ENCODE data around the gene BACH2. TPM values are rescaled to one million over a fixed set of nuclear protein-coding genes. Genes with fewer than 3 reads are reported as not detected.

BACH2 gene
- polyA plus RNA-seq, 2 of the 4 experiments (the other 2 are of a cell fraction) = 0.01 to 0.36 TPM

GRCh38 chr6:89978749-89979145 lies 317.9 kb downstream of the BACH2 start:
- CTCF ChIA-PET = interaction anchor here (3.2 kb wide), 1 partner anchor 500 kb away, joined by 10 read pairs; no protein-coding TSS in a partner anchor
- H3K9me3 ChIP-seq = no peaks in the 10 kb centered on the region
- no peak for DNase-seq (ENCODE audit: low read depth in 1 of 2, low spot score in 1 of 2)
- no peak overlapping the region for H3K4me2 ChIP-seq
- no peak for TF ChIP-seq HES2 (IDR thresholded peaks at IDR 0.05)
- 48% methylated on average over 5 of the region's 5 CpGs for WGBS (ENCODE audit: missing lambda C conversion rate)
- POLR2A ChIA-PET = no interaction called here
- no peak overlapping the region for H3K4me3 ChIP-seq
- FAIRE-seq = no peak
- no peaks in the 10 kb centered on the region for H3K4me1 ChIP-seq
- ATAC-seq = no peak
- H3K27ac ChIP-seq = no peak overlapping the region

- POLR2A ChIA-PET = no interaction called here
- WGBS (ENCODE audit: missing lambda C conversion rate) = 68% methylated on average over 8 of the region's 8 CpGs
- H3K4me3 ChIP-seq = no peak overlapping the region
- DNase-seq (ENCODE audit: low read depth in 1 of 2, low spot score in 1 of 2) (no peak), FAIRE-seq (no peak), ATAC-seq (no peak)
- no peaks in the 10 kb centered on the region for H3K4me1 ChIP-seq
- CTCF ChIA-PET = interaction anchor here (3.2 kb wide), 1 partner anchor 501 kb away, joined by 10 read pairs; no protein-coding TSS in a partner anchor
- no peaks in the 10 kb centered on the region for H3K9me3 ChIP-seq
- H3K27ac ChIP-seq = no peak overlapping the region
- TF ChIP-seq JUN (IDR thresholded peaks at IDR 0.05) (no peak), HMGXB4 (CRISPR knock-in tag; IDR thresholded peaks at IDR 0.05; ENCODE audit: borderline replicate concordance) (no peak), RAD21 (conservative IDR thresholded peaks at IDR 0.05 in 1 of 2, IDR thresholded peaks at IDR 0.05 in 1 of 2) (no peak), POLR2A (IDR thresholded peaks at IDR 0.05; ENCODE audit: low read length) (no peak), MAFK (IDR thresholded peaks at IDR 0.05; ENCODE audit: partially characterized antibody) (no peak), CTCF (IDR thresholded peaks at IDR 0.05) (no peak), CHD2 (IDR thresholded peaks at IDR 0.05; ENCODE audit: low read length, partially characterized antibody) (no peak), NPAS2 (CRISPR knock-in tag; IDR thresholded peaks at IDR 0.05; ENCODE audit: borderline replicate concordance) (no peak), HOXA7 (CRISPR knock-in tag; IDR thresholded peaks at IDR 0.05) (no peak), RFX5 (IDR thresholded peaks at IDR 0.05) (no peak), SREBF2 (IDR thresholded peaks at IDR 0.05) (no peak), KDM1A (IDR thresholded peaks at IDR 0.05; ENCODE audit: low read depth) (no peak), MYC (IDR thresholded peaks at IDR 0.05; ENCODE audit: borderline replicate concordance, low read length) (no peak), EHF (CRISPR knock-in tag; IDR thresholded peaks at IDR 0.05) (no peak), FOSB (CRISPR knock-in tag; IDR thresholded peaks at IDR 0.05) (no peak), PBX3 (IDR thresholded peaks at IDR 0.05) (no peak), EP300 (IDR thresholded peaks at IDR 0.05) (no peak), BHLHE40 (IDR thresholded peaks at IDR 0.05; ENCODE audit: low read depth, low read length) (no peak), REST (IDR thresholded peaks at IDR 0.05) (no peak), ZNF302 (CRISPR knock-in tag; IDR thresholded peaks at IDR 0.05) (no peak)
- H3K4me2 ChIP-seq = no peak overlapping the region
Observed at GRCh38 chr6:89977808-89978748, 318.6 kb downstream of the BACH2 start.
